ENCODE results near the gene PLXDC2. TPM values are rescaled to one million over a fixed set of nuclear protein-coding genes. Genes with fewer than 3 reads are reported as not detected.

The PLXDC2 gene
- total and polyA plus RNA-seq, 2 donors (not counting 1 experiment from before 2014, with no cell fraction given) = 4.2 to 5.1 TPM

- Histone ChIP-seq H3K27ac (ENCODE audit: insufficient read depth, low read length) (no peak overlapping the region), H3K4me1 (ENCODE audit: control insufficient read depth, extremely low read depth, insufficient read depth, low read length) (no peaks in the 10 kb centered on the region)
- no peak for TF ChIP-seq EZH2 (IDR thresholded peaks at IDR 0.05; ENCODE audit: low read length, missing control alignments)
- TF ChIP-seq CTCF (conservative IDR thresholded peaks at IDR 0.05 in 1 of 2, IDR thresholded peaks at IDR 0.05 in 1 of 2; ENCODE audit: low read depth in 1 of 2, low read length in 2 of 2) = no peak
Observed at GRCh38 chr10:20093600-20093999, 277.4 kb downstream of the PLXDC2 start.

GRCh38 chr10:20094226-20094976 is 278.2 kb downstream of the PLXDC2 start:
- Histone ChIP-seq H3K4me3 (replicated peaks in 1 of 4; ENCODE audit: control extremely low read depth in 1 of 4, insufficient read depth in 1 of 4, low read depth in 3 of 4, low read length in 4 of 4) (no peak overlapping the region), H4K20me1 (ENCODE audit: control insufficient read depth, extremely low read depth, insufficient read depth, low read length) (no peaks in the 10 kb centered on the region), H3K27ac (ENCODE audit: insufficient read depth, low read length) (no peak overlapping the region), H3K27me3 (ENCODE audit: control insufficient read depth, insufficient read depth, low read length) (no peaks in the 10 kb centered on the region), H3K4me2 (ENCODE audit: extremely low read depth, insufficient read depth, low read length) (no peak overlapping the region), H3K79me2 (ENCODE audit: control insufficient read depth, insufficient read depth, low read length) (no peaks in the 10 kb centered on the region), H3K9me3 (ENCODE audit: control insufficient read depth, insufficient read depth, low read depth, low read length) (no peaks in the 10 kb centered on the region), H2AFZ (ENCODE audit: low read length) (no peak overlapping the region), H3K9ac (ENCODE audit: insufficient read depth, low read length) (no peak overlapping the region), H3K36me3 (ENCODE audit: control insufficient read depth, insufficient read depth, low read length) (no peaks in the 10 kb centered on the region), H3K4me1 (ENCODE audit: control insufficient read depth, extremely low read depth, insufficient read depth, low read length) (no peaks in the 10 kb centered on the region)
- no peak for DNase-seq (ENCODE audit: low read depth in 2 of 2)
- TF ChIP-seq EZH2 (IDR thresholded peaks at IDR 0.05; ENCODE audit: low read length, missing control alignments) (no peak), CTCF (conservative IDR thresholded peaks at IDR 0.05 in 1 of 2, IDR thresholded peaks at IDR 0.05 in 1 of 2; ENCODE audit: low read depth in 1 of 2, low read length in 2 of 2) (no peak)

More at GRCh38 chr10:20093600-20093999, 277.4 kb downstream of the PLXDC2 start:
- H3K79me2 ChIP-seq (ENCODE audit: control insufficient read depth, insufficient read depth, low read length) = no peaks in the 10 kb centered on the region
- no peak overlapping the region for H3K4me2 ChIP-seq (ENCODE audit: extremely low read depth, insufficient read depth, low read length)
- H3K27me3 ChIP-seq (ENCODE audit: control insufficient read depth, insufficient read depth, low read length) = no peaks in the 10 kb centered on the region
- H3K36me3 ChIP-seq (ENCODE audit: control insufficient read depth, insufficient read depth, low read length) = no peaks in the 10 kb centered on the region
- DNase-seq (ENCODE audit: low read depth in 2 of 2) = no peak
- no peak overlapping the region for H3K4me3 ChIP-seq (replicated peaks in 1 of 4; ENCODE audit: control extremely low read depth in 1 of 4, insufficient read depth in 1 of 4, low read depth in 3 of 4, low read length in 4 of 4)
- no peaks in the 10 kb centered on the region for H4K20me1 ChIP-seq (ENCODE audit: control insufficient read depth, extremely low read depth, insufficient read depth, low read length)
- no peak overlapping the region for H3K9ac ChIP-seq (ENCODE audit: insufficient read depth, low read length)
- no peak overlapping the region for H2AFZ ChIP-seq (ENCODE audit: low read length)
- H3K9me3 ChIP-seq (ENCODE audit: control insufficient read depth, insufficient read depth, low read depth, low read length) = no peaks in the 10 kb centered on the region

DNA sequence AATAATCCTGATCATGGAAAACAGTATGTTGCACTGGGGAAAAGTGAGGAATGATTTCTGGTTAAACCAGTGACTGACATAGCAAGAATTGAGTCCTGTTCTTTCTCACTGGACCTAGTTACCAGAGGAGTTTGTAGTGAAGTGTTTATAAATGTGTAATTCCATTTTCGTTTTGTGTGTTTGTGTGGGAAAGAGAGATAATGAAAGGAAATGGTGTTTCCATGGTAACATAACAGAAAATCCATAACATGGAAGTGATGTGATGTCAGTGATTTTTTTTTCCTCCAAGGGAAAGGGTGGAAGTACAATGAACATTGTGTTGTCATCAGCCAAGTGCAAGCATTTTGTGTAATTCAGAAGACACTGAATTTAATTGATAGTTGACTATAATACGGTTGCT is 283.9 kb downstream of the PLXDC2 start:
- H3K9ac ChIP-seq (ENCODE audit: insufficient read depth, low read length) = no peak overlapping the region
- peak; percentile 58 to 83 for DNase-seq (ENCODE audit: low read depth in 2 of 2)
- H3K4me3 ChIP-seq (replicated peaks in 1 of 4; ENCODE audit: control extremely low read depth in 1 of 4, insufficient read depth in 1 of 4, low read depth in 3 of 4, low read length in 4 of 4) = no peak overlapping the region
- H3K9me3 ChIP-seq (ENCODE audit: control insufficient read depth, insufficient read depth, low read depth, low read length) = no peaks in the 10 kb centered on the region
- no peaks in the 10 kb centered on the region for H3K79me2 ChIP-seq (ENCODE audit: control insufficient read depth, insufficient read depth, low read length)
- no peaks in the 10 kb centered on the region for H3K4me1 ChIP-seq (ENCODE audit: control insufficient read depth, extremely low read depth, insufficient read depth, low read length)
- peak overlapping the region; percentile 4 for H2AFZ ChIP-seq (ENCODE audit: low read length)
- H3K27me3 ChIP-seq (ENCODE audit: control insufficient read depth, insufficient read depth, low read length) = no peaks in the 10 kb centered on the region
- TF ChIP-seq CTCF (conservative IDR thresholded peaks at IDR 0.05 in 1 of 2, IDR thresholded peaks at IDR 0.05 in 1 of 2; ENCODE audit: low read depth in 1 of 2, low read length in 2 of 2) (no peak), EZH2 (IDR thresholded peaks at IDR 0.05; ENCODE audit: low read length, missing control alignments) (no peak)
- H3K36me3 ChIP-seq (ENCODE audit: control insufficient read depth, insufficient read depth, low read length) = no peaks in the 10 kb centered on the region
- H3K27ac ChIP-seq (ENCODE audit: insufficient read depth, low read length) = peak overlapping the region; percentile 12
- H4K20me1 ChIP-seq (ENCODE audit: control insufficient read depth, extremely low read depth, insufficient read depth, low read length) = no peaks in the 10 kb centered on the region
- H3K4me2 ChIP-seq (ENCODE audit: extremely low read depth, insufficient read depth, low read length) = peak overlapping the region; percentile 4
